HCT116 (cell line): ENCODE measurements around the gene ANTXR2. TPM values are rescaled to one million over a fixed set of nuclear protein-coding genes. Genes with fewer than 3 reads are reported as not detected.

Source experiments
- ATAC-seq: fragments of 200-7000 bp; cut with Tn5 transposase; 2 replicates; pipeline ENCODE4 v1.9.1; 2020; ENCODE audit warnings: mild to moderate bottlenecking, moderate library complexity
- BruUV-seq: library from RNA; stranded (reverse); fragments of 400-500 nt; replicated peaks from 2 replicates; lab custom pipeline; 2021; lab: Mats Ljungman, UMichigan
- CTCF ChIA-PET: fragments of 300-600 bp; sonication (Branson Sonifier 250); formaldehyde crosslinking; loops from one replicate; lab custom pipeline; 2021; ENCODE audit warnings: antibody characterized with exemption; lab: Charles Lee
- POLR2A ChIA-PET: fragments of 300-600, 350-600 bp; sonication (Branson Sonifier 250); formaldehyde crosslinking; loops from one replicate; lab custom pipeline; 2021; ENCODE audit warnings: antibody characterized with exemption; lab: Charles Lee
- RAD21 ChIA-PET, 2 experiments: fragments of 300-600 bp; sonication (Branson Sonifier 250); formaldehyde crosslinking; loops; one replicate each; lab custom pipeline; 2023; ENCODE audit warnings: low total read pairs in 2 of 2; ENCODE audit not compliant: uncharacterized antibody in 2 of 2, unreplicated experiment in 2 of 2, low non-redundant PET in 1 of 2; lab: Charles Lee
- DNase-seq: peaks from one replicate; pipeline ENCODE4 v3.0.0-alpha.2; 2010; ENCODE audit warnings: low read depth, low spot score
- H2AFZ ChIP-seq: fragments of 200-600 bp; shearing (Covaris generic), sonication (generic); 2 replicates; pipeline ENCODE4 v1.6.1; 2017; ENCODE audit warnings: low read depth, mixed run types, mixed read lengths, antibody characterized with exemption, low read length; ENCODE audit not compliant: poor library complexity, severe bottlenecking
- H3K27ac ChIP-seq: 2 replicates; pipeline ENCODE4 v1.5.1; 2012; ENCODE audit warnings: low read depth, low read length
- H3K27me3 ChIP-seq: fragments of 200-600 bp; sonication (generic); 2 replicates; pipeline ENCODE4 v1.6.1; 2016; ENCODE audit warnings: mixed run types, low read length, mixed read lengths; ENCODE audit not compliant: insufficient read depth
- H3K36me3 ChIP-seq, 2 experiments: fragments of 200-500 bp in 1 of 2; fragments of 200-600 bp in 1 of 2; sonication (Bioruptor generic) in 1 of 2; sonication (generic) in 1 of 2; 2 replicates each; pipeline versions ENCODE4 v1.5.1 to v1.6.1; 2014 to 2016; ENCODE audit warnings: low read length in 2 of 2, inconsistent platforms in 1 of 2, mixed read lengths in 1 of 2, mixed run types in 1 of 2; ENCODE audit not compliant: insufficient read depth in 2 of 2, control insufficient read depth in 1 of 2
- H3K4me1 ChIP-seq, 2 experiments: fragments of 200-600 bp in 1 of 2; sonication (generic) in 1 of 2; 2 replicates each; pipeline versions ENCODE4 v1.5.1 to v1.6.1; 2012 to 2017; ENCODE audit warnings: low read length in 2 of 2, inconsistent platforms in 1 of 2, mild to moderate bottlenecking in 1 of 2, mixed read lengths in 1 of 2, mixed run types in 1 of 2, moderate library complexity in 1 of 2; ENCODE audit not compliant: insufficient read depth in 2 of 2, control insufficient read depth in 1 of 2
- H3K4me2 ChIP-seq: fragments of 200-600 bp; sonication (generic); 2 replicates; pipeline ENCODE4 v1.6.1; 2017; ENCODE audit warnings: mixed run types, low read length, mixed read lengths
- H3K4me3 ChIP-seq, 2 experiments: fragments of 200-600 bp in 1 of 2; sonication (generic) in 1 of 2; replicated peaks in 1 of 2; 2 replicates each; pipeline ENCODE4 v1.5.1; 2011 to 2016; ENCODE audit warnings: low read length in 2 of 2, control low read depth in 1 of 2, low read depth in 1 of 2, mild to moderate bottlenecking in 1 of 2, mixed read lengths in 1 of 2, mixed run types in 1 of 2
- H3K79me2 ChIP-seq: fragments of 200-600 bp; sonication (generic); 2 replicates; pipeline ENCODE4 v1.6.1; 2017; ENCODE audit warnings: mild to moderate bottlenecking, mixed run types, low read length, moderate library complexity, mixed read lengths; ENCODE audit not compliant: insufficient read depth
- H3K9ac ChIP-seq: fragments of 200-600 bp; sonication (generic); 2 replicates; pipeline ENCODE4 v1.6.1; 2016; ENCODE audit warnings: low read length, mixed read lengths
- H3K9me2 ChIP-seq: fragments of 200-600 bp; sonication (generic), shearing (Covaris generic); 2 replicates; pipeline ENCODE4 v1.6.1; 2017; ENCODE audit warnings: mixed run types, mild to moderate bottlenecking, moderate library complexity; ENCODE audit not compliant: insufficient read depth
- H3K9me3 ChIP-seq, 2 experiments: fragments of 200-500 bp in 1 of 2; fragments of 200-600 bp in 1 of 2; sonication (Bioruptor generic) in 1 of 2; sonication (generic) in 1 of 2; 2 replicates each; pipeline ENCODE4 v1.6.1; 2014 to 2017; ENCODE audit warnings: low read length in 2 of 2, mixed read lengths in 2 of 2, inconsistent platforms in 1 of 2, low read depth in 1 of 2, mild to moderate bottlenecking in 1 of 2, mixed run types in 1 of 2, moderate library complexity in 1 of 2; ENCODE audit not compliant: control insufficient read depth in 1 of 2, insufficient read depth in 1 of 2
- H4K20me1 ChIP-seq: fragments of 200-600 bp; sonication (generic), shearing (Covaris generic); 2 replicates; pipeline ENCODE4 v1.6.1; 2017; ENCODE audit warnings: mixed run types, mild to moderate bottlenecking, moderate library complexity; ENCODE audit not compliant: insufficient read depth
- CBX3 ChIP-seq: IDR thresholded peaks from 2 replicates; pipeline ENCODE4 v1.6.1; 2012; ENCODE audit warnings: low read depth
- CEBPB ChIP-seq: IDR thresholded peaks from 2 replicates; pipeline ENCODE4 v1.6.1; 2012; ENCODE audit warnings: low read depth
- CTCF ChIP-seq, 3 experiments: fragments of 200-600 bp in 1 of 3; sonication (generic) in 1 of 3; IDR thresholded peaks in 2 of 3; conservative IDR thresholded peaks in 1 of 3; 2 replicates each; pipeline ENCODE4 v1.5.1; 2012 to 2017; ENCODE audit warnings: low read depth in 2 of 3, low read length in 2 of 3, antibody characterized with exemption in 1 of 3, borderline replicate concordance in 1 of 3, control low read depth in 1 of 3, mild to moderate bottlenecking in 1 of 3, mixed read lengths in 1 of 3, mixed run types in 1 of 3, moderate library complexity in 1 of 3; ENCODE audit not compliant: insufficient read depth in 1 of 3
- ELF1 ChIP-seq: IDR thresholded peaks from 2 replicates; pipeline ENCODE4 v1.6.1; 2012; ENCODE audit warnings: low read depth, borderline replicate concordance
- EZH2 ChIP-seq: fragments of 200-600 bp; sonication (generic); IDR thresholded peaks from 2 replicates; pipeline ENCODE4 v1.6.1; 2017; ENCODE audit warnings: antibody characterized with exemption, mixed run types
- EZH2phosphoT487 ChIP-seq: fragments of 200-600 bp; IDR thresholded peaks from 2 replicates; pipeline ENCODE4 v1.6.1; 2018; ENCODE audit warnings: antibody characterized with exemption, borderline replicate concordance
- FOSL1 ChIP-seq: IDR thresholded peaks from 2 replicates; pipeline ENCODE4 v1.6.1; 2012; ENCODE audit warnings: low read depth
- JUND ChIP-seq: IDR thresholded peaks from 2 replicates; pipeline ENCODE4 v1.6.1; 2012
- MAX ChIP-seq: IDR thresholded peaks from 2 replicates; pipeline ENCODE4 v1.6.1; 2012
- POLR2A ChIP-seq: IDR thresholded peaks from 2 replicates; pipeline ENCODE4 v1.7.0; 2011; ENCODE audit warnings: borderline replicate concordance; ENCODE audit not compliant: insufficient read depth, insufficient read length; ENCODE audit errors: extremely low read depth
- RAD21 ChIP-seq: IDR thresholded peaks from 2 replicates; pipeline ENCODE4 v1.6.1; 2012; ENCODE audit warnings: low read depth, mild to moderate bottlenecking
- SIN3A ChIP-seq: IDR thresholded peaks from 2 replicates; pipeline ENCODE4 v1.6.1; 2012; ENCODE audit warnings: low read depth
- SP1 ChIP-seq: IDR thresholded peaks from 2 replicates; pipeline ENCODE4 v1.6.1; 2012; ENCODE audit warnings: low read depth
- TCF7L2 ChIP-seq: IDR thresholded peaks from 2 replicates; pipeline ENCODE4 v1.7.0; 2011; ENCODE audit warnings: borderline replicate concordance, inconsistent platforms; ENCODE audit not compliant: insufficient read depth, insufficient read length; ENCODE audit errors: extremely low read depth
- ZBTB33 ChIP-seq: IDR thresholded peaks from 2 replicates; pipeline ENCODE4 v1.6.1; 2011; ENCODE audit warnings: mild to moderate bottlenecking, low read length, moderate library complexity; ENCODE audit not compliant: insufficient replicate concordance; ENCODE audit errors: extremely low read depth
- ZFX ChIP-seq: fragments of 450-650 bp; IDR thresholded peaks from 2 replicates; pipeline ENCODE4 v1.6.1; 2017
- ZNF274 ChIP-seq: fragments of 200-500 bp; sonication (Bioruptor generic); IDR thresholded peaks from 2 replicates; pipeline ENCODE4 v1.6.1; 2014; ENCODE audit warnings: mild to moderate bottlenecking, low read depth, low read length, inconsistent platforms
- intact Hi-C: fragments of 100-400 bp; cut with micrococcal nuclease; formaldehyde crosslinking; loops from 2 replicates; pipeline ENCODE4 v1.10.0; 2022
- total RNA-seq: library from RNA; stranded (reverse); gene quantifications from one replicate; pipeline ENCODE4 v1.2.1, GENCODE V29; 2021; ENCODE audit not compliant: unreplicated experiment

Gene ANTXR2
- total RNA-seq, 1 experiment from 2014 or later: 6.3 TPM

GRCh38 chr4:79935274-79935673 lies 137.8 kb downstream of the ANTXR2 start:
- no TSS peak for BruUV-seq
- no peaks in the 10 kb centered on the region for H3K9me3 ChIP-seq
- ATAC-seq (no peak), DNase-seq (no peak)
- no peaks in the 10 kb centered on the region for H3K9me2 ChIP-seq
- no peak overlapping the region for H3K4me3 ChIP-seq
- H3K27me3 ChIP-seq: no peaks in the 10 kb centered on the region
- no peaks in the 10 kb centered on the region for H4K20me1 ChIP-seq
- ChIA-PET RAD21 (no interaction called here), POLR2A (no interaction called here)
- H2AFZ ChIP-seq: no peak overlapping the region
- no peak overlapping the region for H3K27ac ChIP-seq
- no peaks in the 10 kb centered on the region for H3K36me3 ChIP-seq
- H3K4me2 ChIP-seq: no peak overlapping the region
- intact Hi-C loops: no loop called here
- no peaks in the 10 kb centered on the region for H3K79me2 ChIP-seq
- TF ChIP-seq SIN3A: no peak
- TF ChIP-seq, all 23 proteins: peak for 0
- no peaks in the 10 kb centered on the region for H3K4me1 ChIP-seq
- no peak overlapping the region for H3K9ac ChIP-seq
- CTCF ChIA-PET: no interaction called here

- no TSS peak for BruUV-seq
- Histone ChIP-seq H2AFZ (no peak overlapping the region), H3K27ac (no peak overlapping the region), H3K4me2 (no peak overlapping the region), H3K9ac (no peak overlapping the region), H3K79me2 (no peaks in the 10 kb centered on the region), H3K4me3 (no peak overlapping the region), H4K20me1 (no peaks in the 10 kb centered on the region), H3K4me1 (no peaks in the 10 kb centered on the region), H3K36me3 (no peaks in the 10 kb centered on the region), H3K9me3 (no peaks in the 10 kb centered on the region), H3K27me3 (no peaks in the 10 kb centered on the region), H3K9me2 (no peaks in the 10 kb centered on the region)
- POLR2A ChIA-PET: no interaction called here
- RAD21 ChIA-PET: no interaction called here
- ATAC-seq (no peak), DNase-seq (no peak)
- TF ChIP-seq TCF7L2 (no peak), FOSL1 (no peak), RAD21 (no peak), ZNF274 (no peak), JUND (no peak), SIN3A (no peak), ZFX (no peak), SP1 (no peak), EZH2 (no peak), CEBPB (no peak), POLR2A (no peak), EZH2phosphoT487 (no peak), CTCF (IDR thresholded peaks at IDR 0.05 in 2 of 3, conservative IDR thresholded peaks at IDR 0.05 in 1 of 3; ENCODE audit: borderline replicate concordance in 1 of 3, insufficient read depth in 1 of 3, low read depth in 2 of 3, low read length in 2 of 3) (no peak), MAX (no peak), ZBTB33 (no peak), CBX3 (no peak), ELF1 (no peak)
- CTCF ChIA-PET: no interaction called here
- intact Hi-C loops: no loop called here
Observed at GRCh38 chr4:79934660-79935059, 138.4 kb downstream of the ANTXR2 start.
